Heart left ventricle (tissue), 16 donors: ENCODE measurements around the gene BMPR1B. TPM values are rescaled to one million over a fixed set of nuclear protein-coding genes. Genes with fewer than 3 reads are reported as not detected.

Experiments
- ATAC-seq, 4 donors: fragments of 200-7000 bp; cut with Tn5 transposase; one replicate each; pipeline ENCODE4 v1.9.1; 2020 to 2022; ENCODE audit warnings: moderate library complexity in 4 of 4, mild to moderate bottlenecking in 3 of 4, moderate number of reproducible peaks in 1 of 4
- DNase-seq, 5 donors: peaks; one replicate each; pipeline ENCODE4 v3.0.0-alpha.2; 2020
- H3K27ac ChIP-seq, 12 donors: fragments of 200-600 bp; sonication (generic) in 4 of 12; one replicate each; pipeline versions ENCODE4 v1.5.0 to v1.8.0; 2016 to 2022; ENCODE audit warnings: mild to moderate bottlenecking in 2 of 12
- H3K27me3 ChIP-seq, 9 donors: fragments of 200-600 bp; sonication (generic) in 2 of 9; one replicate each; pipeline versions ENCODE4 v1.5.1 to v1.8.0; 2016 to 2022; ENCODE audit warnings: mild to moderate bottlenecking in 3 of 9
- H3K36me3 ChIP-seq, 9 donors: fragments of 200-600 bp; sonication (generic) in 2 of 9; one replicate each; pipeline versions ENCODE4 v1.5.0 to v1.8.0; 2018 to 2022; ENCODE audit warnings: mild to moderate bottlenecking in 2 of 9
- H3K4me1 ChIP-seq, 12 donors: fragments of 200-600 bp; sonication (generic) in 4 of 12; one replicate each; pipeline versions ENCODE4 v1.5.0 to v1.8.0; 2016 to 2022; ENCODE audit warnings: mild to moderate bottlenecking in 3 of 12
- H3K4me3 ChIP-seq, 12 donors: fragments of 200-600 bp; sonication (generic) in 4 of 12; one replicate each; pipeline versions ENCODE4 v1.5.0 to v1.8.0; 2017 to 2022; ENCODE audit warnings: mild to moderate bottlenecking in 9 of 12, moderate library complexity in 4 of 12
- H3K9me3 ChIP-seq, 12 donors: fragments of 200-600 bp; sonication (generic) in 4 of 12; one replicate each; pipeline versions ENCODE4 v1.5.0 to v1.8.0; 2016 to 2022; ENCODE audit warnings: mild to moderate bottlenecking in 1 of 12
- CTCF ChIP-seq, 12 donors: fragments of 200-600 bp; sonication (generic) in 4 of 12; IDR thresholded peaks; one replicate each; pipeline versions ENCODE4 v1.5.0 to v1.8.0; 2018 to 2022; ENCODE audit warnings: antibody characterized with exemption in 12 of 12, mild to moderate bottlenecking in 5 of 12
- POLR2A ChIP-seq, 2 donors: fragments of 450-650 bp; IDR thresholded peaks; one replicate each; pipeline ENCODE4 v1.6.1; 2017; ENCODE audit warnings: antibody characterized with exemption in 2 of 2, mild to moderate bottlenecking in 2 of 2, moderate library complexity in 2 of 2
- WGBS, 4 donors: extraction: QIAGEN DNeasy Blood & Tissue Kit in 2 of 4; methylation state at CpG; one replicate each; pipeline versions ENCODE4 v1.1.5 to v1.1.7; 2013 to 2018; 5-methylcytosine and 5-hydroxymethylcytosine counted together
- intact Hi-C, 10 donors: fragments of 100-400 bp; cut with DNase I; formaldehyde crosslinking; loops; one replicate each; pipeline versions ENCODE4 v1.11.1 to v1.14.2; 2022
- polyA plus RNA-seq, 2 donors: library from polyadenylated mRNA; stranded (reverse); fragments of 200-250 nt; gene quantifications; one replicate each; pipeline ENCODE4 v1.2.3, GENCODE V29; 2013
- total RNA-seq, 9 donors: library from RNA; depleted of rRNA in 2 of 9; stranded (reverse); fragments of >200 nt in 2 of 9; fragmentation: NEBNext Ultra II Directional in 3 of 9; extraction: Animal tissue kit (Norgen Biotek cat#: 25700) in 3 of 9; gene quantifications; one replicate each; pipeline versions ENCODE4 v1.1.0 to v1.2.4, GENCODE V29; 2016 to 2023
- donor health status: ischemic (EF 13 %, LVEDD 7.1; RV severe dilation, severe dysfunction).
- donor health status: healthy with polysubstance abuse.
- donor health status: DM: no; HTN: yes; CAD: no.
- donor health status: DM: no; HTN: no; CAD: no.
- donor health status: ischemic (EF 25% LVEDD 6.9; RV normal size, moderate dysfunction).
- donor health status: ischemic (EF 25% LVEDD 5.7; RV mildly dilated, moderate dysfunction).
- donor health status: healthy.
- donor health status: DM: yes; HTN: yes; CAD: no.
- donor health status: ischemic (EF 35%, LVEDD 5.7; RV mildly dilated, moderate dysfunction).
- donor health status: nonischemic (EF 11% LVEDD 7.7; RV severe dilation, severe dysfunction).
- donor health status: DM: yes; HTN: yes; CAD: no.
- donor health status: PGD.
- donor health status: ischemic (EF 29% LVEDD 5.4; RV normal size, mild dysfunction).
- donor health status: nonischemic (EF 23%, LVEDD 6.1; RV moderate dilation, normal function).

BMPR1B gene
- total and polyA plus RNA-seq, 11 donors = 0.29 to 7.6 (median 3.8) TPM

GRCh38 chr4:94724016-94724790, 33.6 kb upstream of the BMPR1B start:
- ATAC-seq = no peak
- no peaks in the 10 kb centered on the region for H3K36me3 ChIP-seq
- WGBS, 4 donors = 85 to 90% (median 88%) methylated on average over 3 of the region's 3 CpGs
- H3K27ac ChIP-seq = no peak overlapping the region
- DNase-seq = no peak
- no peaks in the 10 kb centered on the region for H3K4me1 ChIP-seq
- intact Hi-C loops = loop anchor here in 1 of 10 donors (10.0 kb wide), 1 partner anchor 389 kb away; no protein-coding TSS in a partner anchor
- TF ChIP-seq CTCF (IDR thresholded peaks at IDR 0.05) = no peak
- no peak for TF ChIP-seq POLR2A (IDR thresholded peaks at IDR 0.05)
- peaks cover 0 to 8% (median 0%) of the 10 kb centered on the region in 9 donors for H3K27me3 ChIP-seq
- H3K9me3 ChIP-seq = peaks cover 0 to 2% (median 0%) of the 10 kb centered on the region in 12 donors
- no peak overlapping the region for H3K4me3 ChIP-seq

GRCh38 chr4:94726524-94727123, 31.1 kb upstream of the BMPR1B start:
- Histone ChIP-seq H3K27ac (no peak overlapping the region), H3K9me3 (no peaks in the 10 kb centered on the region), H3K4me1 (no peaks in the 10 kb centered on the region), H3K4me3 (no peak overlapping the region), H3K27me3 (peaks cover 0 to 8% (median 0%) of the 10 kb centered on the region in 9 donors), H3K36me3 (no peaks in the 10 kb centered on the region)
- no peak for ATAC-seq
- no peak for TF ChIP-seq POLR2A (IDR thresholded peaks at IDR 0.05)
- TF ChIP-seq CTCF (IDR thresholded peaks at IDR 0.05) = no peak
- intact Hi-C loops = loop anchor here in 1 of 10 donors (10.0 kb wide), 1 partner anchor 392 kb away; no protein-coding TSS in a partner anchor
- no peak for DNase-seq
- 63 to 65% (median 64%) methylated on average over 1 of the region's 1 CpG for WGBS, 4 donors

DNA sequence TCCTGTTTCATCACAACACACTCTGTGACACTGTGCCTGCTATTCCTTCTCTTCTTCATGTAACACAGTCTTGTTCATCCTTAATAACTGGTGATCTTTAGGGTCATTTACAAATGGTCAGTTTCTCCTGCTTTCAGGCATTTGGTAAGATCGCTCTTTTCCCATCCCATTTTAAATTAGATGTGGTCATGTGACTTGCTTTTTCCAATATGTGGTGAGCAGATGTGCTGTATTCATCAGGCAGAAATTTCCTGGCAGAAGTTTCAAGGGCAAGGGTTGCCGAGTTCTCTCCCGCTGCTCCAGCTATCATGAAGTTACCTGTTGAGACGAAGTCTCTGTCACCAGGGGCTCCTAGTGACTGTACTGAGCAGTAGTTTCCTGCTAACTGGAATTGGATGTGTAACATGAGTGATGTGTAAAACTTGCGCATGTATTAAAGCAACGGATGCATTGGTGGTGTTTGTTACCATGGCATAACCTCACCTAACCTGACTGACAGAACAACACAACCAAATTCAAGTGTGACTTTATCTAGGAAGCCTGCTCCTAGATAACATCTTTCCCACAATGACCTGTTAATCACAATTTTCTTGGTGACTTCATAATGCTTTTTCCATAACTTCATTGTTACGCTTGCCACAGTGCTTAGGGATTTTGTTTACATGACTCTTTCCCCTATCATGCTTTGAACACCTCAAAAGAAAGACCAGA, 29.5 kb upstream of the BMPR1B start:
- DNase-seq (no peak), ATAC-seq (no peak)
- WGBS, 4 donors = 81 to 89% (median 86%) methylated on average over 7 of the region's 7 CpGs
- H3K4me1 ChIP-seq = no peaks in the 10 kb centered on the region
- intact Hi-C loops = loop anchor here in 1 of 10 donors (10.0 kb wide), 1 partner anchor 393 kb away; no protein-coding TSS in a partner anchor
- no peak overlapping the region for H3K27ac ChIP-seq
- TF ChIP-seq POLR2A (IDR thresholded peaks at IDR 0.05) = no peak
- no peak for TF ChIP-seq CTCF (IDR thresholded peaks at IDR 0.05)
- no peaks in the 10 kb centered on the region for H3K9me3 ChIP-seq
- peaks cover 0 to 8% (median 0%) of the 10 kb centered on the region in 9 donors for H3K27me3 ChIP-seq
- no peaks in the 10 kb centered on the region for H3K36me3 ChIP-seq
- no peak overlapping the region for H3K4me3 ChIP-seq

GRCh38 chr4:94732358-94732698, 25.4 kb upstream of the BMPR1B start:
- no peak for TF ChIP-seq POLR2A (IDR thresholded peaks at IDR 0.05)
- no peak for TF ChIP-seq CTCF (IDR thresholded peaks at IDR 0.05)
- peaks cover 0 to 8% (median 0%) of the 10 kb centered on the region in 9 donors for H3K27me3 ChIP-seq
- H3K9me3 ChIP-seq = no peaks in the 10 kb centered on the region
- DNase-seq (no peak), ATAC-seq (no peak)
- intact Hi-C loops = loop anchor here in 3 of 10 donors (5.0 to 10.0 kb wide), 3 partner anchors 388 to 428 kb away; partner anchors contain the start of gene HPGDS (in 1 of the 3)
- H3K4me3 ChIP-seq = no peak overlapping the region
- no peaks in the 10 kb centered on the region for H3K36me3 ChIP-seq
- H3K27ac ChIP-seq = no peak overlapping the region
- no peaks in the 10 kb centered on the region for H3K4me1 ChIP-seq
